ENCODE data around the gene FAT3. TPM values are rescaled to one million over a fixed set of nuclear protein-coding genes. Genes with fewer than 3 reads are reported as not detected.

FAT3 gene
- total and polyA plus RNA-seq, 9 donors: 0.39 to 2.8 (median 0.92) TPM

GRCh38 chr11:92226331-92227229 lies 2.0 kb downstream of the FAT3 start:
- Histone ChIP-seq H3K4me1 (ENCODE audit: insufficient read depth) (no peaks in the 10 kb centered on the region), H3K36me3 (no peaks in the 10 kb centered on the region), H3K9me3 (no peaks in the 10 kb centered on the region), H3K4me3 (peak overlapping the region; percentile 26), H3K27ac (no peak overlapping the region), H3K27me3 (no peaks in the 10 kb centered on the region)
- intact Hi-C loops (cut with DNase I): no loop called here
- DNase-seq: peak in 2 of 5 donors; percentile 14 to 30
- WGBS, 3 donors: 1 to 2% (median 1%) methylated on average over 61 to 65 of the region's 65 CpGs
- TF ChIP-seq EP300 (IDR thresholded peaks at IDR 0.05): no peak
- no peak for TF ChIP-seq POLR2A (IDR thresholded peaks at IDR 0.05)
- TF ChIP-seq CTCF (IDR thresholded peaks at IDR 0.05): no peak

DNA sequence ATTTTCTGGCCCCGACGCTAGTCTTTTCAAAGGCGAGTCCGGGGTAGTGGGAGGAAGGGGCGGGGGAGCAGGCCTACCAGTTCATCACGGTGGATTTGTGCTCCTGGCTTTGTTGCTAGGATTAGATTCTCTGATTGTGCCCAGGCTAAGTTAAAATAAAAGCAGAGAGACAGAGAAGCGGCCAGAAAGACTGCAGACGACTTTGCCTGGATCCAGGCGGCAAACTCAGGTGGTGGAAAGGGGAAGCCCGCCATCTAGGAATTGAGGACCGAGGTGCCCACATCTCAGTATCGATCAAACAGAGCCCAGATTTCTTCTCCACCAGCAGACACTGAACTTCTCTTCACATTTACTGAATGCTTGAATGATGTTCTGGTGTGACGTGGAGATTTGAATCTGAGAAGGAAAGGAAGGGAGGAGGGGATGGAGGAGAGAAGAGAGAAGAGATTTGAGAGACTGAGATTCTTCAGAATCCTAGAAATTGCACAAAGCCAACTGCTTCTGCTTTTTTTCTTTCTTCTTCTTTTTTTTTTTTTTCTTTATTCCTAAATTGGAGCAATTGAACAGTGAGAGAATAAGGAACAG lies 2.7 kb downstream of the FAT3 start:
- Histone ChIP-seq H3K4me1 (ENCODE audit: insufficient read depth) (no peaks in the 10 kb centered on the region), H3K9me3 (no peaks in the 10 kb centered on the region), H3K36me3 (no peaks in the 10 kb centered on the region), H3K27ac (no peak overlapping the region), H3K27me3 (no peaks in the 10 kb centered on the region), H3K4me3 (no peak overlapping the region)
- TF ChIP-seq EP300 (IDR thresholded peaks at IDR 0.05) (no peak), POLR2A (IDR thresholded peaks at IDR 0.05) (no peak), CTCF (IDR thresholded peaks at IDR 0.05) (no peak)
- intact Hi-C loops (cut with DNase I): no loop called here
- 12 to 14% (median 13%) methylated on average over 13 of the region's 13 CpGs for WGBS, 3 donors
- no peak for DNase-seq

DNA sequence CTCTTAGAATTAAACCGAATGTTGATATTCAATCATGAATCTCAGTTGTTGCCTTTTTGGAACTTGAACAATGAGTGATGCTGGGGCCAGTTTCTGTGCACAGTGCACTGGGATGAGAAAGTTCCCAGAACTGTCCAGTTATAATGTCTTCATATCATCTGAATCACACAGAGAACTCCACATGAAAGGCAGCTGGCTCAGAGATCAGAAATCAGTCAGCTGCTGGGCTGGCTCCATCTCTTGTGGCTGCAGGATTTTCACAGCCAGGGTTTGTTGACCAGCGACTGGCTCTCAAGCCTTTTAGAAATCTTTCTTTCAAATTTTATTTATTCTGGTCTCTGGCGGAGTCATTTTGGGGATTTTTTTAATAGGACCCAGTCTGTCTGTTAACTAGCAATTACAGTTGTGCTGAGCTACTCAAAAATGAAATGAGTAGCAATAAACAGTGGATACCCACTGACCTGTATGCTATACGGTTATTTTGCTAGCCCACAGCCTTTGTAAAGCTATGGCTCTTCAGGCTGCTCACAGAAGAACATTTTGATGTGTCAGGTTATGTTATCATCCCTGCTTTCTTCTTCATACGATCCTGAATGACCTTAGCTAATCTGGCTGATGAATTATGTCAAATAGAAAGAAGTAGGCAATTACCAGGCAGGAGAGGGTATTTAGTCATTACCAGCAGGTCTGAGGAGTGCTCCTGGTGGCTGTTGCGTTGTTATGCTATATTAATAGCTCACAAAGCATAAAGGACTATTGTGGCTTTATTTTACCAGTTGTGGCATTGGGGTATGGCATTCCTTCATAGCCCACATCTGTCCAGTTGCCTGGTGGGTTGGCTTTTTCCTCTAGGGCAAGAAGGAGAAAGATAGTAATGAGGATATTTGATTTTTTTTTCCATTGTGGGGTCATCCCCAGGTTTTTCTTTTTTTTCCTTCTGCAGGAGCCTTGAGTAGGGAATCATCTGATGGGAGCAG lies 3.6 kb downstream of the FAT3 start:
- no peak overlapping the region for H3K27ac ChIP-seq
- 72 to 83% (median 77%) methylated on average over 6 of the region's 6 CpGs for WGBS, 3 donors
- no peaks in the 10 kb centered on the region for H3K36me3 ChIP-seq
- no peak overlapping the region for H3K4me3 ChIP-seq
- no peaks in the 10 kb centered on the region for H3K27me3 ChIP-seq
- DNase-seq: no peak
- TF ChIP-seq POLR2A (IDR thresholded peaks at IDR 0.05) (no peak), EP300 (IDR thresholded peaks at IDR 0.05) (no peak), CTCF (IDR thresholded peaks at IDR 0.05) (no peak)
- no peaks in the 10 kb centered on the region for H3K9me3 ChIP-seq
- no peaks in the 10 kb centered on the region for H3K4me1 ChIP-seq (ENCODE audit: insufficient read depth)
- intact Hi-C loops (cut with DNase I): no loop called here

GRCh38 chr11:92236856-92237255 lies 12.2 kb downstream of the FAT3 start:
- WGBS, 3 donors: 79 to 90% (median 82%) methylated on average over 1 of the region's 1 CpG
- TF ChIP-seq CTCF (IDR thresholded peaks at IDR 0.05) (no peak), POLR2A (IDR thresholded peaks at IDR 0.05) (no peak), EP300 (IDR thresholded peaks at IDR 0.05) (no peak)
- DNase-seq: no peak
- Histone ChIP-seq H3K4me1 (ENCODE audit: insufficient read depth) (no peaks in the 10 kb centered on the region), H3K36me3 (no peaks in the 10 kb centered on the region), H3K27me3 (no peaks in the 10 kb centered on the region), H3K9me3 (no peaks in the 10 kb centered on the region), H3K27ac (no peak overlapping the region), H3K4me3 (no peak overlapping the region)
- intact Hi-C loops (cut with DNase I): no loop called here

All from ovary (tissue), 9 donors.